Sigmoid colon (tissue), 4 donors: ENCODE data around the gene PPP4R1.

Experiments used
- CTCF ChIP-seq, 4 experiments: fragments of 450-650 bp in 3 of 4; fragments of 200-600 bp in 1 of 4; IDR thresholded peaks; one replicate each; pipeline ENCODE4 v1.5.1; 2016 to 2019; ENCODE audit warnings: antibody characterized with exemption in 4 of 4, mild to moderate bottlenecking in 3 of 4, moderate library complexity in 2 of 4
- POLR2AphosphoS5 ChIP-seq, 4 donors: sonication (generic); formaldehyde crosslinking; IDR thresholded peaks; one replicate each; pipeline ENCODE4 v1.6.1; 2017; ENCODE audit warnings: antibody characterized with exemption in 4 of 4

DNA sequence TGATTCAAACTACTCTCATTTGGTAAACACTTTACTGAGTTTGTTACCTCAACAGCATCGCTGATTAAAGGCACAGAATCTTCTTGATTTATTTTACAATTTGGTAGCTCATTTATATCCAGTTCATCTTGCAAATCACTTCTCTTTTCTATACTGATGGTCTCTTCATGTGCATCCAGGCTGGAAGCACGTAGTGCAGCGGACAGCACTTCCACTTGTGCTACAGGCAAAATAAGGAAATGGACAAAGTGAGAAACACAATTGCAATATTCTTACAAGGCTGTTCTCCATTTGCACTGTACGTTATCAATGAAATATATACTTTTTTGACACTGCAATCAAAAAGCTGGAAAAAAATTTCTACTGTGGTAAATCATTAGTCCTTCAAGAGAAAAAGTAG is 51.0 kb downstream of the PPP4R1 start:
- TF ChIP-seq CTCF (IDR thresholded peaks at IDR 0.05) (no peak), POLR2AphosphoS5 (IDR thresholded peaks at IDR 0.05) (no peak)
